Calu3 (cell line): ENCODE measurements around the gene LRBA. TPM values are rescaled to one million over a fixed set of nuclear protein-coding genes. Genes with fewer than 3 reads are reported as not detected.
"Not testable (repeated sequence)": the region's sequence is repeated elsewhere in the genome, so short reads cannot be mapped to it uniquely, and the experiment has no call there.

ENCODE experiments used
- BruUV-seq: library from RNA; stranded (reverse); fragments of 400-500 nt; replicated peaks from 2 replicates; lab custom pipeline; 2021; lab: Mats Ljungman, UMichigan
- CTCF ChIA-PET: fragments of 300-600 bp; sonication (Branson Sonifier 250); formaldehyde crosslinking; loops from one replicate; lab custom pipeline; 2022; ENCODE audit warnings: antibody characterized with exemption; lab: Charles Lee
- DNase-seq: peaks from one replicate; pipeline ENCODE4 v3.0.0; 2022
- H3K27ac Mint-ChIP-seq: one replicate; pipeline ENCODE4 v1.8.0; 2022; ENCODE audit warnings: mixed read lengths; ENCODE audit not compliant: unreplicated experiment
- H3K27me3 Mint-ChIP-seq: one replicate; pipeline ENCODE4 v1.8.0; 2022; ENCODE audit warnings: mixed read lengths; ENCODE audit not compliant: unreplicated experiment
- H3K36me3 Mint-ChIP-seq: one replicate; pipeline ENCODE4 v1.8.0; 2022; ENCODE audit warnings: mild to moderate bottlenecking, moderate library complexity, mixed read lengths; ENCODE audit not compliant: insufficient read depth, unreplicated experiment
- H3K4me1 Mint-ChIP-seq: one replicate; pipeline ENCODE4 v1.8.0; 2022; ENCODE audit warnings: mild to moderate bottlenecking, low read depth, mixed read lengths; ENCODE audit not compliant: unreplicated experiment
- H3K4me3 Mint-ChIP-seq: one replicate; pipeline ENCODE4 v1.8.0; 2022; ENCODE audit warnings: mild to moderate bottlenecking, low read depth, moderate library complexity, mixed read lengths; ENCODE audit not compliant: unreplicated experiment
- H3K9me3 Mint-ChIP-seq: one replicate; pipeline ENCODE4 v1.8.0; 2022; ENCODE audit warnings: low read depth, mixed read lengths; ENCODE audit not compliant: unreplicated experiment
- intact Hi-C: fragments of 100-400 bp; cut with micrococcal nuclease; formaldehyde crosslinking; loops from one replicate; pipeline ENCODE4 v1.10.0; 2022; ENCODE audit not compliant: unreplicated experiment
- total RNA-seq: library from RNA; stranded (reverse); gene quantifications from 2 replicates; pipeline ENCODE4 v1.2.3, GENCODE V29; 2022
- TF ChIP-seq, protein P1 (sequence below): fragments of 200-600 bp; IDR thresholded peaks from one replicate; pipeline ENCODE4 v1.8.0; 2022; ENCODE audit warnings: antibody characterized with exemption; ENCODE audit not compliant: unreplicated experiment

Gene LRBA
- total RNA-seq, 1 experiment from 2014 or later, result 49.0 TPM

- no peaks in the 10 kb centered on the region for H3K27me3 Mint-ChIP-seq
- TF ChIP-seq, protein P1, sequence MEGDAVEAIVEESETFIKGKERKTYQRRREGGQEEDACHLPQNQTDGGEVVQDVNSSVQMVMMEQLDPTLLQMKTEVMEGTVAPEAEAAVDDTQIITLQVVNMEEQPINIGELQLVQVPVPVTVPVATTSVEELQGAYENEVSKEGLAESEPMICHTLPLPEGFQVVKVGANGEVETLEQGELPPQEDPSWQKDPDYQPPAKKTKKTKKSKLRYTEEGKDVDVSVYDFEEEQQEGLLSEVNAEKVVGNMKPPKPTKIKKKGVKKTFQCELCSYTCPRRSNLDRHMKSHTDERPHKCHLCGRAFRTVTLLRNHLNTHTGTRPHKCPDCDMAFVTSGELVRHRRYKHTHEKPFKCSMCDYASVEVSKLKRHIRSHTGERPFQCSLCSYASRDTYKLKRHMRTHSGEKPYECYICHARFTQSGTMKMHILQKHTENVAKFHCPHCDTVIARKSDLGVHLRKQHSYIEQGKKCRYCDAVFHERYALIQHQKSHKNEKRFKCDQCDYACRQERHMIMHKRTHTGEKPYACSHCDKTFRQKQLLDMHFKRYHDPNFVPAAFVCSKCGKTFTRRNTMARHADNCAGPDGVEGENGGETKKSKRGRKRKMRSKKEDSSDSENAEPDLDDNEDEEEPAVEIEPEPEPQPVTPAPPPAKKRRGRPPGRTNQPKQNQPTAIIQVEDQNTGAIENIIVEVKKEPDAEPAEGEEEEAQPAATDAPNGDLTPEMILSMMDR, result no peak
- H3K4me1 Mint-ChIP-seq, result no peaks in the 10 kb centered on the region
- intact Hi-C loops, result no loop called here
- BruUV-seq, result no TSS peak
- H3K36me3 Mint-ChIP-seq, result no peaks in the 10 kb centered on the region
- H3K4me3 Mint-ChIP-seq, result no peak overlapping the region
- no peak overlapping the region for H3K27ac Mint-ChIP-seq
- DNase-seq, result no peak
- CTCF ChIA-PET, result no interaction called here
- H3K9me3 Mint-ChIP-seq, result no peaks in the 10 kb centered on the region
Measured at GRCh38 chr4:150541681-150542080, 473.4 kb downstream of the LRBA start.

- Mint-ChIP-seq H3K27me3 (no peaks in the 10 kb centered on the region), H3K36me3 (no peaks in the 10 kb centered on the region), H3K4me1 (no peaks in the 10 kb centered on the region), H3K27ac (no peak overlapping the region), H3K9me3 (no peaks in the 10 kb centered on the region), H3K4me3 (no peak overlapping the region)
- TF ChIP-seq, protein P1, result no peak
- BruUV-seq, result no TSS peak
- CTCF ChIA-PET, result no interaction called here
- DNase-seq, result no peak
- intact Hi-C loops, result no loop called here
Measured at GRCh38 chr4:150540959-150541360, 474.1 kb downstream of the LRBA start.

- Mint-ChIP-seq H3K9me3 (no peaks in the 10 kb centered on the region), H3K4me1 (no peaks in the 10 kb centered on the region), H3K27me3 (no peaks in the 10 kb centered on the region), H3K4me3 (no peak overlapping the region), H3K27ac (no peak overlapping the region), H3K36me3 (no peaks in the 10 kb centered on the region)
- TF ChIP-seq, protein P1, result no peak
- intact Hi-C loops, result no loop called here
- CTCF ChIA-PET, result no interaction called here
- BruUV-seq, result no TSS peak
- no peak for DNase-seq
Measured at GRCh38 chr4:150540536-150540935, 474.5 kb downstream of the LRBA start.

DNA sequence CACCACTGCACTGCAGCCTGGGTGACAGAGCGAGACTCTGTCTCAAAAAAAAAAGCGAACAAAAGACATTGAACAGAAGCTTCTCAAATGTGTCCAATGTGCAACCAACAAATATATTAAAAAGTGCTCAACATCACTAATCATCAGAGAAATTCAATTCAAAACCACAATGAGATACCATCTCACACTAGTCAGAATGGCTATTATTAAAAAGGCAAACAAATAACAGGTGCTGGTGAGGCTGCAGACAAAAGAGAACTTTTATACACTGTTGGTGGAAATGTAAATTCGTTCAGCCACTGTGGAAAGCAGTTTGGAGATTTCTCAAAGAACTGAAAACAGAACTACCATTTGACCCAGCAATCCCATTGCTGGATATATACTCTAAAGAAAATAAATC is 477.2 kb downstream of the LRBA start:
- BruUV-seq, H3K36me3 Mint-ChIP-seq, intact Hi-C loops, H3K4me3 Mint-ChIP-seq, DNase-seq, CTCF ChIA-PET, H3K4me1 Mint-ChIP-seq, H3K27me3 Mint-ChIP-seq, H3K9me3 Mint-ChIP-seq, H3K27ac Mint-ChIP-seq: not testable (repeated sequence)

GRCh38 chr4:150534818-150535217 is 480.3 kb downstream of the LRBA start:
- H3K36me3 Mint-ChIP-seq, result no peaks in the 10 kb centered on the region
- no TSS peak for BruUV-seq
- H3K4me3 Mint-ChIP-seq, result no peak overlapping the region

More at GRCh38 chr4:150534818-150535217, 480.3 kb downstream of the LRBA start:
- no peak for DNase-seq
- CTCF ChIA-PET, result no interaction called here
- no peaks in the 10 kb centered on the region for H3K4me1 Mint-ChIP-seq
- H3K27me3 Mint-ChIP-seq, result no peaks in the 10 kb centered on the region
- TF ChIP-seq, protein P1, result no peak
- H3K27ac Mint-ChIP-seq, result no peak overlapping the region
- intact Hi-C loops, result no loop called here
- no peaks in the 10 kb centered on the region for H3K9me3 Mint-ChIP-seq
